ENCODE results near the gene ZNF451.

The ZNF451 gene

DNA sequence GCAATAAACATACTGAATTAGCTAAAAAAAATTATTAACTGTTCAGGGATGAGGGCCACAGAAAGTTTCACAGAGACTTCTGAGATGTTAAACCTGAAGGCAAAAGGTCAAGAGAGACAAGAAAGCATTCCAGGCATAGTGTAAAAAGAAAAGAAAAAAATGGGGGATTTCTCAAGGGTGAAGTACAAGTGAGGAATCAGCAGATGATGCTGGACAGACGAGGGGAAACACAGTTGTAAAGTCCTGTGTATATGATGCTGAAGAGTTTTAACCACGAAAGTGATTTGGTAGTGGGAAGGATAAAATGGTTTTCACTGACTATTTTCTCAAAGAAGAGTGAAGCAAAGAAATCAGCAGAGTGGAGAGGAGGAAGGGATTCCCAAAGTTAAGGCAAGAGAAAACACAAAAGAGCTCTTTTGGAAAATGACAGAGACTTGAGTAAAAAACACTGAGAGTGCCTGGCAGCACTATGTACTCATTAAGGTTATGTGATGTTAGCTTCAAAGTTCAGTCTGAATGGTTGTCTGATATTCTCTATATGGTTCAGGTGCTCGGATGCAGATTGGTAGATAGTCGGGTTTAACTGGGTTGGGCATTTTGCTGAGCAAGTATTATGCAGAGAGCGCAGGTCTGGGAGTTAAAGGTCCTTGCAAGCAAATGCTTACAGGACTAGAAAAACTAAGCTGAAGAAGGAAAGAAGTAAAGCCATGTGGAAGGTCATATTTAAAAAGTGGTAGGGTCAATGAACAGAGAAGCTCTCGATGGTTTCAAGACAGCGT is 115.8 kb downstream of the ZNF451 start:
- DNase-seq (ENCODE audit: low read depth in 3 of 3): no peak

- DNase-seq (ENCODE audit: low read depth in 3 of 3): no peak
Measured at GRCh38 chr6:57207141-57207540, 117.2 kb downstream of the ZNF451 start.

GRCh38 chr6:57207872-57208271 is 117.9 kb downstream of the ZNF451 start:
- no peak for DNase-seq (ENCODE audit: low read depth in 3 of 3)

DNA sequence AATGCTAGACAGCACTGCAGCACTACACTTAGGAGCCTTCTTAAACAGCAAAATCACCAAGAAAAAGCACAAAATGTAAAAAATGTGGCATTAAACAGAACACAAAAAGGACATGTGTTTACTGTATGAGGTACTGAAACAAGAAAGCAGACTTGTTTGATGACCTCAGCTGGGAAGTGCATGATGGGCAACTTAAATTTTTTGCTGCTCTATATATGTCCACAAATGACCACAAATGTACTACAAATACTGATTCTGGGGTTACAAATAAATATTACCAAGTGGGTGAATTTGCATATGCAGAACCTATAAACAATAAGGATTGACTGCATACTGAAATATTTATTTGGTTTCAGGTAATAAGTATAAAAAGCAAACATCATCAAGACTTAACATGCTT is 119.0 kb downstream of the ZNF451 start:
- DNase-seq (ENCODE audit: low read depth in 3 of 3): no peak

DNA sequence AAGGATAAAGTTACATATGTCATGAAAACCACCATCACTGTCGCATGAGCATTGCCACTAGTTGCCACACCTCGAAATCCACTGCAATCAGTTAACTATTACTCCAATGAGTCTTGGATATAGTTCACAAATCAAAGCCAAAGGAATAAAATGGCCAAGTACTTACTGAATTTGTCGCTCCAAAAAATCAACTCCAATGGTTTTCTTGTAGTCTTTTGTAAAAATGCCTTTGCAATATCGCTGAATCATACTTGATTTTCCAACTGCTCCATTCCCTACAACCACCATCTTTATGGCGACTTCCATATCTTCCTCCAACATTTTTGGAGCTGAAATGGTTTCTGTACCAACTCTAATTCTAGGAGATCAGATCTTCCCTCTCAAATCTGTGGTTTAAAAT is 120.1 kb downstream of the ZNF451 start:
- DNase-seq (ENCODE audit: low read depth in 3 of 3): no peak

DNA sequence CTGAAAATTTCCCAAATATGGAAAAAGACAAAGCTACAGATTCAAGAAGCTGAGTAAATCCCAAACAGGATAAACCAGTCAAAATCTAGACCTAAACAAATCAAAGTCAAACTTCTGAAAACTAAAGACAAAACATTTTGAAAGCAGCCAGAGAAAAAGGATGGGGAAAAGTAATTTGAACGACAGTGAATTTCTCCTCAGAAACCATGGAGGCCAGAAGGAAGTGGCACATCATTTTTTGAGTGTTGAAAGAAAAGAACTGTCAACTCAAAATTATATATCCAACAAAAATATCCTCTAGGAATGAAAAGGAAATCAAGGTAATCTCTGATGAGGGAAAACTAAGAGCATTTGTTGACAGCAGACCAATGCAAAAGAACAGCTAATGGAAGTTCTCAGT is 125.3 kb downstream of the ZNF451 start:
- DNase-seq (ENCODE audit: low read depth in 3 of 3): no peak

- no peak for DNase-seq (ENCODE audit: low read depth in 3 of 3)
Measured at GRCh38 chr6:57216235-57217101, 126.5 kb downstream of the ZNF451 start.

GRCh38 chr6:57217270-57217669 is 127.3 kb downstream of the ZNF451 start:
- no peak for DNase-seq (ENCODE audit: low read depth in 3 of 3)
